SU-DHL-6 (cell line): ENCODE measurements around the gene CPPED1.

Source experiments
- CTCF ChIP-seq: fragments of 200-600 bp; sonication (generic); IDR thresholded peaks from one replicate; pipeline ENCODE4 v1.5.1; 2017; ENCODE audit warnings: antibody characterized with exemption, mild to moderate bottlenecking, low read length, moderate library complexity; ENCODE audit not compliant: insufficient read depth, poor library complexity, severe bottlenecking
- EZH2phosphoT487 ChIP-seq: fragments of 200-600 bp; sonication (generic), shearing (Covaris generic); conservative IDR thresholded peaks from 2 replicates; pipeline ENCODE4 v1.6.1; 2018; ENCODE audit warnings: mild to moderate bottlenecking, antibody characterized with exemption, low read length, moderate library complexity, mixed read lengths

DNA sequence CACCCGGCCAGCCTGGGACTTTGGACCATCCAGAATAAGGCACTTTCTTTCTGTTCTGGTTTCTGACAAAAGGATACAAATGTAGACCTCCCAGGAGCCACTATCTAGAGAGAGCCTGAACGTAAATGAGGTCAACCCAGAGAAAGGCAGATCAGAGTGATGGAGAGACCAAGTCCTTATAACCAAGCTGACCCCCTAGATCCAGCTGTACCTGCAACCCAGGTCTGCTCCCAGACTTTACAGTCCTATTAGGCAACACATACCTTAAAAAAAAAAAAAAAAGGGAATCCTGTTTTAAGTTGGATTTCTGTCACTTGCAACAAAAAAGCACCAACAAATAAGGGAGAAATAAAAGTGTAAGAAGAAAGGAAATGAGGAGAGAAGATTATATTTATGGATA is 23.2 kb downstream of the CPPED1 start:
- TF ChIP-seq CTCF: no peak
- TF ChIP-seq EZH2phosphoT487: no peak
